K562 (cell line): ENCODE measurements around the gene MEGF11. TPM values are rescaled to one million over a fixed set of nuclear protein-coding genes. Genes with fewer than 3 reads are reported as not detected.

Experiments
- ATAC-seq: fragments of 200-7000 bp; cut with Tn5 transposase; 3 replicates; pipeline ENCODE4 v1.9.1; 2020; ENCODE audit warnings: moderate library complexity
- BruUV-seq: library from RNA; stranded (reverse); fragments of 400-500 nt; replicated peaks from 2 replicates; lab custom pipeline; 2021; lab: Mats Ljungman, UMichigan
- CTCF ChIA-PET: fragments of 300-600 bp; formaldehyde crosslinking; extraction: SDS; loops from one replicate; lab custom pipeline; 2021; ENCODE audit warnings: low intra/inter-chr PET ratio; lab: Yijun Ruan, JAX
- POLR2A ChIA-PET: fragments of 300-600, 350-650 bp; sonication (Branson Sonifier 250); formaldehyde crosslinking; extraction: SDS; loops from one replicate; lab custom pipeline; 2021; ENCODE audit warnings: antibody characterized with exemption, inconsistent platforms; lab: Yijun Ruan, JAX
- DNase-seq, 4 experiments: peaks; one replicate each; pipeline versions ENCODE4 v3.0.0 to v3.0.0-alpha.2; 2011 to 2018; ENCODE audit warnings: low spot score in 3 of 4, mixed read lengths in 3 of 4; ENCODE audit errors: extremely low read depth in 1 of 4
- FAIRE-seq: peaks from 2 replicates; lab custom pipeline; 2011; peaks lifted over from hg19 to GRCh38; lab: Jason Lieb, UNC
- H2AFZ ChIP-seq: 2 replicates; pipeline ENCODE4 v1.6.0; 2011; ENCODE audit warnings: low read depth, low read length, control low read depth, inconsistent platforms
- H3K27ac ChIP-seq: fragments of 200-600 bp; 3 replicates; pipeline ENCODE4 v1.8.0; 2011; ENCODE audit warnings: low read depth, mild to moderate bottlenecking, control low read depth, inconsistent platforms, low read length, moderate library complexity, mixed read lengths; ENCODE audit errors: extremely low read depth
- H3K27me3 ChIP-seq, 2 experiments: fragments of 300-600 bp in 1 of 2; 2 replicates in 1 of 2; 3 replicates in 1 of 2; pipeline versions ENCODE4 v1.6.0 to v1.8.0; 2011; ENCODE audit warnings: inconsistent platforms in 2 of 2, low read length in 2 of 2, mild to moderate bottlenecking in 1 of 2, mixed read lengths in 1 of 2, moderate library complexity in 1 of 2; ENCODE audit not compliant: control insufficient read depth in 2 of 2, insufficient read depth in 2 of 2
- H3K36me3 ChIP-seq: fragments of 300-600 bp; 3 replicates; pipeline ENCODE4 v1.8.0; 2011; ENCODE audit warnings: mild to moderate bottlenecking, low read length, inconsistent platforms; ENCODE audit not compliant: control insufficient read depth, insufficient read depth
- H3K4me1 ChIP-seq, 2 experiments: fragments of 200-600 bp in 1 of 2; replicated peaks in 1 of 2; 2 replicates in 1 of 2; 3 replicates in 1 of 2; pipeline versions ENCODE4 v1.5.1 to v1.8.0; 2011; ENCODE audit warnings: inconsistent platforms in 2 of 2, low read length in 2 of 2, mild to moderate bottlenecking in 1 of 2, mixed read lengths in 1 of 2, moderate library complexity in 1 of 2; ENCODE audit not compliant: control insufficient read depth in 2 of 2, insufficient read depth in 2 of 2
- H3K4me2 ChIP-seq: 2 replicates; pipeline ENCODE4 v1.6.1; 2011; ENCODE audit warnings: low read length, control low read depth, inconsistent platforms, mixed read lengths; ENCODE audit not compliant: insufficient read depth
- H3K4me3 ChIP-seq: fragments of 200-600 bp; sonication (generic), shearing (Covaris generic); 2 replicates; pipeline ENCODE4 v1.5.1; 2016; ENCODE audit warnings: control low read depth, inconsistent platforms
- H3K79me2 ChIP-seq: fragments of 200-600 bp; 3 replicates; pipeline ENCODE4 v1.8.0; 2011; ENCODE audit warnings: low read length, inconsistent platforms; ENCODE audit not compliant: control insufficient read depth, insufficient read depth
- H3K9ac ChIP-seq, 2 experiments: 2 replicates each; pipeline versions ENCODE4 v1.6.0 to v1.6.1; 2011; ENCODE audit warnings: low read depth in 2 of 2, low read length in 2 of 2, control low read depth in 1 of 2, inconsistent platforms in 1 of 2, mild to moderate bottlenecking in 1 of 2, mixed read lengths in 1 of 2; ENCODE audit not compliant: insufficient read depth in 1 of 2
- H3K9me1 ChIP-seq: one replicate; pipeline ENCODE4 v1.6.0; 2011; ENCODE audit warnings: inconsistent platforms, mild to moderate bottlenecking, low read length, moderate library complexity; ENCODE audit not compliant: control insufficient read depth, insufficient read depth
- H3K9me3 ChIP-seq: replicated peaks from 2 replicates; pipeline ENCODE4 v1.5.1; 2011; ENCODE audit warnings: low read depth, low read length, inconsistent platforms; ENCODE audit not compliant: control insufficient read depth, insufficient read depth
- H4K20me1 ChIP-seq: replicated peaks from 2 replicates; pipeline ENCODE4 v1.6.1; 2011; ENCODE audit warnings: low read length, inconsistent platforms, mixed read lengths; ENCODE audit not compliant: control insufficient read depth, insufficient read depth
- BHLHE40 ChIP-seq: IDR thresholded peaks from 2 replicates; pipeline ENCODE4 v1.6.1; 2011; ENCODE audit warnings: low read length, improper control_type of control experiment
- CHD1 ChIP-seq: fragments of 200-600 bp; sonication (generic); IDR thresholded peaks from one replicate; pipeline ENCODE4 v1.6.1; 2012; ENCODE audit warnings: mild to moderate bottlenecking, moderate library complexity, low read length, inconsistent platforms
- HNRNPK ChIP-seq: fragments of 200-400 bp; formaldehyde crosslinking; IDR thresholded peaks from one replicate; pipeline ENCODE4 v1.6.1; 2018; ENCODE audit warnings: mild to moderate bottlenecking, low read depth, low read length; ENCODE audit not compliant: poor library complexity, severe bottlenecking
- KLF6 ChIP-seq: fragments of 250-450 bp; sonication (Bioruptor Pico); IDR thresholded peaks from 2 replicates; pipeline ENCODE4 v1.4.0; 2020; ENCODE audit warnings: mild to moderate bottlenecking, moderate library complexity, borderline replicate concordance
- NRF1 ChIP-seq, 2 experiments: fragments of 450-650 bp; IDR thresholded peaks in 1 of 2; conservative IDR thresholded peaks in 1 of 2; 2 replicates each; pipeline ENCODE4 v1.6.1; 2014; ENCODE audit warnings: mild to moderate bottlenecking in 2 of 2
- SRSF3 ChIP-seq: fragments of 200-400 bp; formaldehyde crosslinking; IDR thresholded peaks from 2 replicates; pipeline ENCODE4 v1.6.1; 2016; ENCODE audit warnings: mild to moderate bottlenecking, low read length, moderate library complexity; ENCODE audit not compliant: insufficient read depth
- TAF7 ChIP-seq: fragments of 450-650 bp; IDR thresholded peaks from 2 replicates; pipeline ENCODE4 v1.6.1; 2016; ENCODE audit warnings: missing genetic modification characterization, missing compliant biosample characterization
- ZFP36 ChIP-seq: fragments of 150-350 bp; IDR thresholded peaks from 2 replicates; pipeline ENCODE4 v1.6.1; 2018; ENCODE audit warnings: low read length, low read depth; ENCODE audit not compliant: partially characterized antibody
- WGBS: fragments of 100-300 bp; shearing (Covaris generic); methylation state at CpG from one replicate; pipeline ENCODE4 v1.1.6; 2016; ENCODE audit warnings: low coverage, mixed read lengths; ENCODE audit not compliant: insufficient coverage; ENCODE audit errors: missing lambda C conversion rate; 5-methylcytosine and 5-hydroxymethylcytosine counted together
- in situ Hi-C: fragments of 300-500 bp; cut with MboI; formaldehyde crosslinking; loops from 4 replicates; pipeline ENCODE4 v1.15.0; 2018; ENCODE audit warnings: inconsistent platforms, mixed read lengths
- intact Hi-C: fragments of 100-400 bp; cut with micrococcal nuclease; formaldehyde crosslinking; loops from 2 replicates; pipeline ENCODE4 v1.14.2; 2022
- polyA plus RNA-seq, 8 experiments: library from polyadenylated mRNA; depleted of rRNA in 4 of 8; stranded (reverse) in 5 of 8; unstranded in 3 of 8; fragments of >200 nt; fragmentation: Nextera tagmentation in 2 of 8; fragmentation: Illumina TruSeq in 1 of 8; extraction: Ambion mirVana in 2 of 8; extraction: Trizol in 1 of 8; gene quantifications; 2 replicates each; pipeline versions ENCODE4 v1.2.1 to v1.2.3, GENCODE V29; 2011 to 2014; ENCODE audit warnings: inconsistent platforms in 1 of 8, missing spikeins in 1 of 8
- total RNA-seq, 7 experiments: library from RNA; depleted of rRNA in 6 of 7; stranded (reverse); fragments of >200 nt in 6 of 7; fragmentation: Illumina TruSeq in 2 of 7; extraction: Trizol in 2 of 7; gene quantifications; 2 replicates each; pipeline versions ENCODE4 v1.2.1 to v1.2.3, GENCODE V29; 2011 to 2021; ENCODE audit warnings: low replicate concordance in 1 of 7

MEGF11 gene
- total and polyA plus RNA-seq, 9 of the 15 experiments (the other 6 are each of a cell fraction or from before 2014, with no cell fraction given): 0.06 to 0.23 (median 0.20) TPM; not detected in 6

DNA sequence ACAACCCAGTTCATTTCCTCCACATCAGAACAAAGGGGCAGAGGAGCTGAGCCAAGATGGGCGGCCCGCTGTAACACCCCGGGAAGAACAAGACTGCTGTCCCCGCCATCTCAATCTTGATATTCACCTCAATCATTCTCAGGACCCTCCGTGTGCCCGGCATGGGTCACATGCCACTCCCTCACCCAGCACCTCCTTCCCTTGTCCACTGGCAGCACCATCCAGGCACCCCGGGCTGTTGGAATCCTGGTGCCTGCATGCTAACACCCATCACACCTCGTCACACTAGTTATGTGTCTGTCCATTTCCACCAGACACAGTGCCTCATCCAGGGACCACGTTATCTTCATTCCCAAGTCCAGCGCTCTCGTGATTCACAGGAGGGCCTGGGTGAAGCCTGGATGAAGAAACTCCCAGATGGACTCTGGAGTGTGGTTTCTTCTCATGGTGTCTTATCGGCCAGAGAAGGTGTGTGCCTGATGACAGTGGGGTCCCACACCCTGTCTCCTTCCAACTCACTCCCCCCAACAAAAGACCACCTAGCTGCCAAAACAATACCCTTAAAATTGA lies 16.7 kb downstream of the MEGF11 start:
- ChIA-PET POLR2A (no interaction called here), CTCF (no interaction called here)
- in situ Hi-C loops: no loop called here
- peaks cover 4 to 44% of the 10 kb centered on the region in 2 experiments; a peak in 3 of 5 replicates for H3K27me3 ChIP-seq
- H3K9ac ChIP-seq: no peak overlapping the region
- no peak for DNase-seq
- ATAC-seq: no peak
- H3K4me2 ChIP-seq: no peak overlapping the region
- no peak for FAIRE-seq
- H3K4me3 ChIP-seq: no peak overlapping the region
- no peaks in the 10 kb centered on the region for H3K9me1 ChIP-seq
- BruUV-seq: no TSS peak
- no peak overlapping the region for H2AFZ ChIP-seq
- TF ChIP-seq TAF7 (tag): no peak
- no peak for TF ChIP-seq HNRNPK
- 0 out of 2 replicates have a peak, but pooled peaks have one; percentile 12 for TF ChIP-seq BHLHE40
- TF ChIP-seq NRF1 (conservative IDR thresholded peaks at IDR 0.05 in 1 of 2, IDR thresholded peaks at IDR 0.05 in 1 of 2): no peak
- H3K27ac ChIP-seq: no peak overlapping the region
- H3K9me3 ChIP-seq: no peaks in the 10 kb centered on the region
- no peaks in the 10 kb centered on the region for H3K79me2 ChIP-seq
- H3K36me3 ChIP-seq: no peaks in the 10 kb centered on the region
- intact Hi-C loops: loop anchor here (10.0 kb wide), 1 partner anchor 48 kb away; no protein-coding TSS in a partner anchor
- no peaks in the 10 kb centered on the region; the same call in 1 of the 2 replicates for H4K20me1 ChIP-seq
- peaks cover 3 to 11% of the 10 kb centered on the region in 2 experiments; a peak in 3 of 5 replicates for H3K4me1 ChIP-seq
- WGBS: 0% methylated on average over 11 of the region's 12 CpGs

DNA sequence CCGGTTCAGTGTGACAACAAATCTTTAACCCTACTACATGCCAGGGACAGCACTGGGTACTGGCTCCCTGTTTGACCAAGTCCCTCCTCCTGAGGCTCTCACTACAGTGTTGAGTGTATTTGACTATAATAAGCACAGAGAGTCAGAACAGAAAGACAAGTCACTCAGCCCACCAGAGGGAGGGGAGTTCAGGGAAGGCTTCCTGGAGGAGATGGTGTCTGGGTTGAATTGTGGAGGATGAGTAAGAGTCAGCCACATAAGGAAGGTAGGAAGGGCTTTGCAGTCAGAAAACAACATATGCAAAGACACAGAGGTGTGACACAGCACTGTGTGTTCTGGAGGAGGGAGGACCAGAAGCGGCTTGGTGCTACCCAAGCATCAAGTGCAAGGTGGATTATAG lies 17.7 kb downstream of the MEGF11 start:
- FAIRE-seq (peak; percentile 19), ATAC-seq (no peak), DNase-seq (no peak)
- no peaks in the 10 kb centered on the region for H3K9me1 ChIP-seq
- H4K20me1 ChIP-seq: no peaks in the 10 kb centered on the region; the same call in 1 of the 2 replicates
- H3K9ac ChIP-seq: no peak overlapping the region
- H3K27ac ChIP-seq: no peak overlapping the region
- no peak overlapping the region for H3K4me2 ChIP-seq
- H3K4me3 ChIP-seq: no peak overlapping the region
- no TSS peak for BruUV-seq
- intact Hi-C loops: loop anchor here (10.0 kb wide), 1 partner anchor 49 kb away; no protein-coding TSS in a partner anchor
- 4% methylated on average over 2 of the region's 2 CpGs for WGBS
- ChIA-PET POLR2A (no interaction called here), CTCF (no interaction called here)
- no peaks in the 10 kb centered on the region for H3K79me2 ChIP-seq
- no peaks in the 10 kb centered on the region for H3K9me3 ChIP-seq
- no peak for TF ChIP-seq SRSF3
- TF ChIP-seq KLF6 (CRISPR knock-in tag): no peak
- TF ChIP-seq CHD1: no peak
- peak; percentile 90 for TF ChIP-seq ZFP36
- in situ Hi-C loops: no loop called here
- no peak overlapping the region for H2AFZ ChIP-seq
- H3K36me3 ChIP-seq: no peaks in the 10 kb centered on the region
- H3K4me1 ChIP-seq: peaks cover 3 to 15% of the 10 kb centered on the region in 2 experiments; a peak in 3 of 5 replicates
- peaks cover 4 to 35% of the 10 kb centered on the region in 2 experiments; a peak in 3 of 5 replicates for H3K27me3 ChIP-seq
